Measurements from ENCODE around the gene ZNF8.
"Not testable (repeated sequence)": the region's sequence is repeated elsewhere in the genome, so short reads cannot be mapped to it uniquely, and the experiment has no call there.

The ZNF8 gene

GRCh38 chr19:58248886-58249285 lies 29.9 kb upstream of the ZNF8 start:
- peak overlapping the region in 1 of 2 experiments; percentile 50 for H3K4me3 ChIP-seq (ENCODE audit: insufficient read depth in 1 of 2, low read depth in 1 of 2, low read length in 2 of 2)

DNA sequence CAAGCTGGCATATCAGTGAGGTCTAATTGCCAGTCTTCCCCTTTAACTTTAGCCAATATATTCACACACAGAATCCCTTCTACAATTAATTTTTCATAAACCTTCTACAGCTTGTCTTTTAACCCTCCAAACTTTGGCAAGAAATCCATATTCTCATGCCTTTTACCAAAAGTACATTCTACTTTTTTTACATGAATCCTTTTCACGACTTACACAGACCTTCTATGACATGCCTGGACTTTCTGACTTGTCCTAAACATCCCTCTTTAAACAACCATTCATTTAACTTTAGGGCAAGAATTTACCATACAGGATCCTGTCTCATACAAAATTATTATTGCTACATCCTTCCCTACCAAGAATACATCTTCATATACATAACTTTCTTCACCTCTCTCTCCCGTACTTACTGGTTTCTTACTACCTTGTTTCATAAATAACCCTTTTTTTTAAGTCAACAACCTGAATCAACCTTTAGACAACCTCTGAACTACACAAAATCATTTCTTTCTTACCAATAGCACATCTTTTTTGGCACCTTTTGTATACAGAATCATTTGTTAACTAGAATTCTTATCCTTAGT lies 26.6 kb upstream of the ZNF8 start:
- Histone ChIP-seq H3K9ac (ENCODE audit: low read length) (no peak overlapping the region), H3K14ac (ENCODE audit: low read length in 2 of 2) (no peak overlapping the region), H2AK5ac (ENCODE audit: low read length, severe bottlenecking) (no peak overlapping the region), H3K4ac (ENCODE audit: low read depth in 1 of 2, low read length in 2 of 2) (no peak overlapping the region), H2BK120ac (ENCODE audit: low read depth, low read length) (no peak overlapping the region), H3K9me3 (ENCODE audit: control insufficient read depth, low read length) (peaks cover 97% of the 10 kb centered on the region), H3K79me1 (replicated peaks; ENCODE audit: low read length, poor library complexity, severe bottlenecking) (peaks cover 29% of the 10 kb centered on the region), H3K18ac (ENCODE audit: low read depth in 1 of 2, low read length in 2 of 2) (no peak overlapping the region), H2BK5ac (ENCODE audit: low read depth, low read length, poor library complexity, severe bottlenecking) (no peak overlapping the region), H4K91ac (ENCODE audit: low read length) (no peak overlapping the region), H2BK15ac (ENCODE audit: low read depth, poor library complexity, severe bottlenecking) (no peak overlapping the region), H3K4me1 (ENCODE audit: control insufficient read depth, insufficient read depth, low read depth, low read length) (no peaks in the 10 kb centered on the region), H3K4me3 (ENCODE audit: insufficient read depth in 1 of 2, low read depth in 1 of 2, low read length in 2 of 2) (peak overlapping the region in 1 of 2 experiments; percentile 50), H3K4me2 (ENCODE audit: low read length, poor library complexity, severe bottlenecking) (no peak overlapping the region), H2BK12ac (ENCODE audit: low read length in 2 of 2) (no peak overlapping the region), H2AFZ (ENCODE audit: low read depth, low read length) (no peak overlapping the region), H3K27me3 (ENCODE audit: control insufficient read depth in 1 of 2, insufficient read depth in 1 of 2, low read length in 2 of 2) (no peaks in the 10 kb centered on the region), H3K27ac (ENCODE audit: low read length, poor library complexity, severe bottlenecking) (no peak overlapping the region), H4K8ac (ENCODE audit: low read length) (no peak overlapping the region), H3K23ac (ENCODE audit: low read length in 2 of 2) (no peak overlapping the region), H3K36me3 (ENCODE audit: control insufficient read depth in 1 of 2, insufficient read depth in 2 of 2, low read depth in 1 of 2, low read length in 2 of 2) (peaks cover 74 to 89% of the 10 kb centered on the region in 2 experiments)
- WGBS: 97% methylated on average over 2 of the region's 2 CpGs
- DNase-seq: peak; percentile 17

More at GRCh38 chr19:58248886-58249285, 29.9 kb upstream of the ZNF8 start:
- H3K4me1 ChIP-seq (ENCODE audit: control insufficient read depth, insufficient read depth, low read depth, low read length): no peaks in the 10 kb centered on the region
- no peak overlapping the region for H2BK120ac ChIP-seq (ENCODE audit: low read depth, low read length)
- no peak overlapping the region for H3K4me2 ChIP-seq (ENCODE audit: low read length, poor library complexity, severe bottlenecking)
- H4K91ac ChIP-seq (ENCODE audit: low read length): no peak overlapping the region
- H2BK15ac ChIP-seq (ENCODE audit: low read depth, poor library complexity, severe bottlenecking): no peak overlapping the region
- H3K18ac ChIP-seq (ENCODE audit: low read depth in 1 of 2, low read length in 2 of 2): no peak overlapping the region
- peaks cover 78 to 95% of the 10 kb centered on the region in 2 experiments for H3K36me3 ChIP-seq (ENCODE audit: control insufficient read depth in 1 of 2, insufficient read depth in 2 of 2, low read depth in 1 of 2, low read length in 2 of 2)
- H4K8ac ChIP-seq (ENCODE audit: low read length): no peak overlapping the region
- peaks cover 97% of the 10 kb centered on the region for H3K9me3 ChIP-seq (ENCODE audit: control insufficient read depth, low read length)
- DNase-seq: no peak
- no peak overlapping the region for H3K9ac ChIP-seq (ENCODE audit: low read length)
- no peak overlapping the region for H3K27ac ChIP-seq (ENCODE audit: low read length, poor library complexity, severe bottlenecking)
- no peak overlapping the region for H2AK5ac ChIP-seq (ENCODE audit: low read length, severe bottlenecking)
- H2BK5ac ChIP-seq (ENCODE audit: low read depth, low read length, poor library complexity, severe bottlenecking): no peak overlapping the region
- no peak overlapping the region for H3K23ac ChIP-seq (ENCODE audit: low read length in 2 of 2)
- no peaks in the 10 kb centered on the region for H3K27me3 ChIP-seq (ENCODE audit: control insufficient read depth in 1 of 2, insufficient read depth in 1 of 2, low read length in 2 of 2)
- no peak overlapping the region for H3K4ac ChIP-seq (ENCODE audit: low read depth in 1 of 2, low read length in 2 of 2)
- peaks cover 34% of the 10 kb centered on the region for H3K79me1 ChIP-seq (replicated peaks; ENCODE audit: low read length, poor library complexity, severe bottlenecking)
- H3K14ac ChIP-seq (ENCODE audit: low read length in 2 of 2): no peak overlapping the region
- WGBS: 90% methylated on average over 2 of the region's 3 CpGs
- H2AFZ ChIP-seq (ENCODE audit: low read depth, low read length): no peak overlapping the region
- H2BK12ac ChIP-seq (ENCODE audit: low read length in 2 of 2): no peak overlapping the region

DNA sequence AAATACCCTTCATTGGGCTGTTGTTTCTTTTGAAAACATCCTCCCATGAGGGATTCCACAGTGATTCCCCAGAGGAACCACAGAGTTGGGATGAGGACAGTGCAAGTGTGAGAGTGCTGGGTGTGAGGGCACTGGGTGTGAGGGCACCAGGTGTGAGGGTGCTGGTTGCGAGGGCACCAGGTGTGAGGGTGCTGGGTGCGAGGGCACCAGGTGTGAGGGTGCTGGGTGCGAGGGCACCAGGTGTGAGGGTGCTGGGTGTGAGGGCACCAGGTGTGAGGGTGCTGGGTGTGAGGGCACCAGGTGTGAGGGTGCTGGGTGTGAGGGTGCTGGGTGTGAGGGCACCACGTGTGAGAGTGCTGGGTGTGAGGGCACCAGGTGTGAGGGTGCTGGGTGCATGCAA lies 20.5 kb upstream of the ZNF8 start:
- H3K4me3 ChIP-seq (ENCODE audit: insufficient read depth in 1 of 2, low read depth in 1 of 2, low read length in 2 of 2): peak overlapping the region in 1 of 2 experiments; percentile 66
- not testable (repeated sequence) for H3K27me3 ChIP-seq (ENCODE audit: control insufficient read depth in 1 of 2, insufficient read depth in 1 of 2, low read length in 2 of 2); H3K27ac ChIP-seq (ENCODE audit: low read length, poor library complexity, severe bottlenecking); H2AFZ ChIP-seq (ENCODE audit: low read depth, low read length); H3K9ac ChIP-seq (ENCODE audit: low read length); H2BK15ac ChIP-seq (ENCODE audit: low read depth, poor library complexity, severe bottlenecking); H2BK120ac ChIP-seq (ENCODE audit: low read depth, low read length); H3K4me1 ChIP-seq (ENCODE audit: control insufficient read depth, insufficient read depth, low read depth, low read length); H4K8ac ChIP-seq (ENCODE audit: low read length); DNase-seq; H2BK5ac ChIP-seq (ENCODE audit: low read depth, low read length, poor library complexity, severe bottlenecking); H3K4me2 ChIP-seq (ENCODE audit: low read length, poor library complexity, severe bottlenecking); H2AK5ac ChIP-seq (ENCODE audit: low read length, severe bottlenecking); H3K18ac ChIP-seq (ENCODE audit: low read depth in 1 of 2, low read length in 2 of 2); H2BK12ac ChIP-seq (ENCODE audit: low read length in 2 of 2); H4K91ac ChIP-seq (ENCODE audit: low read length); H3K14ac ChIP-seq (ENCODE audit: low read length in 2 of 2); H3K4ac ChIP-seq (ENCODE audit: low read depth in 1 of 2, low read length in 2 of 2); H3K23ac ChIP-seq (ENCODE audit: low read length in 2 of 2)
- peaks cover 83 to 92% of the 10 kb centered on the region in 2 experiments for H3K36me3 ChIP-seq (ENCODE audit: control insufficient read depth in 1 of 2, insufficient read depth in 2 of 2, low read depth in 1 of 2, low read length in 2 of 2)
- H3K79me1 ChIP-seq (replicated peaks; ENCODE audit: low read length, poor library complexity, severe bottlenecking): peaks cover 31% of the 10 kb centered on the region
- 88% methylated on average over 3 of the region's 4 CpGs for WGBS
- peaks cover 98% of the 10 kb centered on the region for H3K9me3 ChIP-seq (ENCODE audit: control insufficient read depth, low read length)

DNA sequence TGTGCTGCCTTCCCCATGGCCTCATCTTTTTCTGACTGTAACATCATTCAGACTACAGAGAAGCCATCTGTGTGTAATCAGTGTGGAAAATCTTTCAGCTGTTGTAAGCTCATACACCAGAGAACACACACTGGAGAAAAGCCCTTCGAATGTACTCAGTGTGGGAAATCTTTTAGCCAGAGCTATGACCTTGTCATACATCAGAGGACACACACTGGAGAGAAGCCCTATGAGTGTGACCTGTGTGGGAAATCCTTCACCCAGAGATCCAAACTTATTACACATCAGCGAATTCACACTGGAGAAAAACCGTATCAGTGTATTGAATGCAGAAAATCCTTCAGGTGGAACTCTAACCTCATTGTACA lies 17.2 kb upstream of the ZNF8 start:
- no peak for DNase-seq
- H3K14ac ChIP-seq (ENCODE audit: low read length in 2 of 2): no peak overlapping the region
- peaks cover 100% of the 10 kb centered on the region for H3K9me3 ChIP-seq (ENCODE audit: control insufficient read depth, low read length)
- no peak overlapping the region for H2BK12ac ChIP-seq (ENCODE audit: low read length in 2 of 2)
- peak overlapping the region in 1 of 2 experiments; percentile 63 for H3K4me3 ChIP-seq (ENCODE audit: insufficient read depth in 1 of 2, low read depth in 1 of 2, low read length in 2 of 2)
- H2BK5ac ChIP-seq (ENCODE audit: low read depth, low read length, poor library complexity, severe bottlenecking): no peak overlapping the region
- H3K36me3 ChIP-seq (ENCODE audit: control insufficient read depth in 1 of 2, insufficient read depth in 2 of 2, low read depth in 1 of 2, low read length in 2 of 2): peaks cover 81 to 86% of the 10 kb centered on the region in 2 experiments
- H2BK120ac ChIP-seq (ENCODE audit: low read depth, low read length): no peak overlapping the region
- no peak overlapping the region for H3K4ac ChIP-seq (ENCODE audit: low read depth in 1 of 2, low read length in 2 of 2)
- no peaks in the 10 kb centered on the region for H3K27me3 ChIP-seq (ENCODE audit: control insufficient read depth in 1 of 2, insufficient read depth in 1 of 2, low read length in 2 of 2)
- WGBS: 96% methylated on average over 3 of the region's 3 CpGs
- H4K8ac ChIP-seq (ENCODE audit: low read length): no peak overlapping the region
- H2AFZ ChIP-seq (ENCODE audit: low read depth, low read length): no peak overlapping the region
- no peak overlapping the region for H3K4me2 ChIP-seq (ENCODE audit: low read length, poor library complexity, severe bottlenecking)
- H2BK15ac ChIP-seq (ENCODE audit: low read depth, poor library complexity, severe bottlenecking): no peak overlapping the region
- H4K91ac ChIP-seq (ENCODE audit: low read length): no peak overlapping the region
- no peak overlapping the region for H3K18ac ChIP-seq (ENCODE audit: low read depth in 1 of 2, low read length in 2 of 2)
- H2AK5ac ChIP-seq (ENCODE audit: low read length, severe bottlenecking): no peak overlapping the region
- peaks cover 26% of the 10 kb centered on the region for H3K79me1 ChIP-seq (replicated peaks; ENCODE audit: low read length, poor library complexity, severe bottlenecking)
- no peak overlapping the region for H3K23ac ChIP-seq (ENCODE audit: low read length in 2 of 2)
- no peak overlapping the region for H3K27ac ChIP-seq (ENCODE audit: low read length, poor library complexity, severe bottlenecking)
- no peaks in the 10 kb centered on the region for H3K4me1 ChIP-seq (ENCODE audit: control insufficient read depth, insufficient read depth, low read depth, low read length)
- H3K9ac ChIP-seq (ENCODE audit: low read length): no peak overlapping the region
